OCI-LY1 (cell line): ENCODE data around the gene PIK3C2G.

Experiments used
- CTCF ChIP-seq: fragments of 200-600 bp; sonication (generic), shearing (Covaris generic); IDR thresholded peaks from 2 replicates; pipeline ENCODE4 v1.5.1; 2017; ENCODE audit warnings: mild to moderate bottlenecking, antibody characterized with exemption, low read length, moderate library complexity, mixed read lengths
- EZH2 ChIP-seq: fragments of 200-600 bp; sonication (generic), shearing (Covaris generic); IDR thresholded peaks from 2 replicates; pipeline ENCODE4 v1.8.0; 2017; ENCODE audit warnings: borderline replicate concordance, mixed run types, mild to moderate bottlenecking, antibody characterized with exemption, low read length, moderate library complexity, mixed read lengths

GRCh38 chr12:18391151-18391550 is 129.8 kb downstream of the PIK3C2G start:
- TF ChIP-seq CTCF = no peak
- TF ChIP-seq EZH2 = no peak
